Subcutaneous adipose tissue (tissue), 4 donors: ENCODE data around the gene HNRNPA1. TPM values are rescaled to one million over a fixed set of nuclear protein-coding genes. Genes with fewer than 3 reads are reported as not detected.

Experiments
- CTCF ChIP-seq: fragments of 450-650 bp; IDR thresholded peaks from one replicate; pipeline ENCODE4 v1.5.1; 2016; ENCODE audit warnings: low read depth, mild to moderate bottlenecking, control low read depth, antibody characterized with exemption, moderate library complexity
- total RNA-seq, 4 donors: library from RNA; depleted of rRNA; stranded (reverse); fragments of >200 nt; gene quantifications; one replicate each; pipeline ENCODE4 v1.1.0, GENCODE V29; 2016

HNRNPA1 gene
- total RNA-seq, 4 donors from 2014 or later = 352 to 490 (median 450) TPM

GRCh38 chr12:54262403-54262925 lies 18.1 kb upstream of the HNRNPA1 start:
- TF ChIP-seq CTCF = no peak

- no peak for TF ChIP-seq CTCF
These were observed 15.1 kb upstream of the HNRNPA1 start for GRCh38 chr12:54265364-54265812.

- TF ChIP-seq CTCF = no peak
These were observed 13.7 kb upstream of the HNRNPA1 start for GRCh38 chr12:54266852-54267251.

GRCh38 chr12:54270345-54270744 lies 10.2 kb upstream of the HNRNPA1 start:
- no peak for TF ChIP-seq CTCF

- TF ChIP-seq CTCF = no peak
These were observed 8.3 kb upstream of the HNRNPA1 start for GRCh38 chr12:54272214-54272613.

- TF ChIP-seq CTCF = no peak
These were observed 6.5 kb upstream of the HNRNPA1 start for GRCh38 chr12:54273981-54274380.

GRCh38 chr12:54276368-54276767 lies 4.2 kb upstream of the HNRNPA1 start:
- no peak for TF ChIP-seq CTCF
